ENCODE measurements around the gene DRC7. TPM values are rescaled to one million over a fixed set of nuclear protein-coding genes. Genes with fewer than 3 reads are reported as not detected.
"Not testable (repeated sequence)": the region's sequence is repeated elsewhere in the genome, so short reads cannot be mapped to it uniquely, and the experiment has no call there.

Gene DRC7
- total RNA-seq, 1 donor from 2014 or later = not detected

DNA sequence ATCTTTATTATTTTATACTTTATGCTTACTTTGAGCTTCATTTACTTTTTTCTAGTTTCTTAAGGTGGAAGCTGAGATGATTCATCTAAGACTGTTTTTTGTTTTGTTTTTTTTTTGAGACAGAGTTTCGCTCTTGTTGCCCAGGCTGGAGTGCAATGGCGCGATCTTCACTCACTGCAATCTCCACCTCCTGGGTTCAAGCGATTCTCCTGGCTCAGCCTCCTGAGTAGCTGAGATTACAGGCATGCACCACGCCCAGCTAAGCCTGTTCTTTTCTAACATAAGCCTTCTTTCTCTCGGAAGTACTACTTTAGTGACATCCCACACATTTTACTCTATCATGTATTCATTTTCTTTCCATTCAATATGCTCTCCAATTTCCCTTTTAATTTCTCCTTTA lies 18.0 kb downstream of the DRC7 start:
- not testable (repeated sequence) for DNase-seq (ENCODE audit: low read depth)

DNA sequence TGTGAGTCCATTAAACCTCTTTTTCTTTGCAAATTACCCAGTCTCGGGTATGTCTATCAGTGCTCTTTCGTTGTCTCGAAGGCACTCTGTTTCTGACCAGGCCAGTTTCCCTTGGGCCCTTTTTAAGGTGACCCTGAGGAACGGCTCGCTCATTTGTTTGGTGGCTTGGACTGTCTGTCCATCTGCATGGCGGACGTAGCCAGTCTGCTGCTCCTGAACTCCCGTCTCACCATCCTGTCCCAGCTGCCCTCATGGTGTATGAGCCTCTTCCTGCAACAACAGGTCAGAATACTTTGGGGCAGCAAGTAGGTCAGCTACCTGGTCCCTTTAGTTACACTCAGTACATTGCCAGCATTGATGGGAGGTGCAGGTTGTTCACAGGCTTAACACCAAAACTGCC lies 19.0 kb downstream of the DRC7 start:
- DNase-seq (ENCODE audit: low read depth) = no peak

DNA sequence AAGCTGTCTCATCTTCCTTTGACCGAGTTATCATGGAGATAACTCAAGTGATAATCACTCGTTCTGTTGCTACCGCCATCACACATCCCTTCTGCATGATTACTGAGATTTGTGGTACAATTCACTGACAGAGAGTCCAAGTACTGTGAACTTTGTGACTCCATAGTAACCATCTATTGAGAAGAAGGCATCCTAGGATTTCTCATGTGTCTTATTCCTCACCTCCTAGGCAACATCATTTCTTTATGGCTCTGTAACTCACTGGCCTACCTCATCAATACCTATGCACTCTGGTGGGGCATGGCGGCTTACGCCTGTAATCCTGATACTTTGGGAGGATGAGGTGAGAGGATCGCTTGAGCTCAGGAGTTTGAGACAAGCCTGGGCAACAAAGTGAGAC lies 19.4 kb downstream of the DRC7 start:
- DNase-seq (ENCODE audit: low read depth) = no peak

DNA sequence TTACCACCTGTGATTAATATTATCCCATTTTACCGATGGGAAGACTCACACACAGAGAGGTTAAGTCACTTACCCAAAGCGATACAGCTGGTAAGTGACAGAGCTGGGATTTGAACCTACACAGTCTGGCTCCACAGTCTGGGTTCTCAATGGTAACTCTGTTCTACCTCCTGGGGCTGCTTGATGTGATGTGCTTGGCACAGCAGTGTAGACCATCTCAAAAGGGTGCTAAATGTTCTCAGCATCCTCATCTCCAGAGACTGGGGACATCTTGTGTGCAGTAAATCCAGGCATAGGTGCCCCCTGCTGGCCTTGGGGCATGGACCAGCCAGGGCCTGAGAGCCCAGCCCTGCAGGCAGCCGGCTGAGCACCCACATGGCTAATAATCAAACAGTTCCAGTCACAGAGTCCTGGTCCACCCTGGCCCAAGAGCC lies 25.6 kb downstream of the DRC7 start:
- peak; percentile 65 for DNase-seq (ENCODE audit: low read depth)

DNA sequence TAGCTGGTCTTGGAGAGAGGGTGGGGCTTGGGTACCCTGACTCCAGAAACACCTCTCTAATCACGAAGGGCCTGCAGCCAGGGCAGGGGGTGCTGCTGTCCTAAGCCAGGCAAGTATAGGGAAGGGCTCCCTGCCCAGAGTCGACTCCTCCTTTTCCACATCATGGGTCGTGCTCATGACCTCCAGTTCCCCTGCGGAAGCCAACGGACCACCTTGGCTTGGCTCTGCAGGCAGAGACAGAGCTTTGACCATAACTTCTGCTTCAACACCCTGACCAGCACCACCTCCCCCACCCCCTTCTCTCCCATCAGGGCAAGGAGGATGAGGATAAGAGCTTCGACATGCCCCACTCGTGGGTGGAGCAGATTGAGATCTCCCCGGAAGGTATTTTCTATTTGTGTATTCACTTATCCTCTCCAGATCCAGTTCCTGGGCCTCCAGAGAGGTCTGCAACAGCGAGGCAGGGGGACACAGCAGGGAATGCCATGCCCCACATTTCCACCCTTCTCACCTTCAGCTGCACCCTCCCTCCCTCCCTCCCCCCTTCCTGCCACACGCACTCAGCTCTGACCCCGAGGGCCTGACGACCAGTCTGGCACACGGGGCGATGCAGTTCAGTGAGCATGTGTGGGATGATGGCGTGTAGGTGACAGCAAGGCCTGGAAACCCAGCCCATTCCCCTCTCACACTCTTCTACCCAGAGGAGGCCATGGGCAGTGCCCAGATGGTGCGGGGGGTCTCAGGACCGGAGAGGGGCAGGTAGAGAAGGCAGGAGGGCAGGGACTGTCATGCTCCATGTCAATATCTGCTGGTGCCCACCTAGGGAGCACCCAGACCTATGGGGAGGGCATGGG lies 27.0 kb downstream of the DRC7 start:
- DNase-seq (ENCODE audit: low read depth) = no peak

DNA sequence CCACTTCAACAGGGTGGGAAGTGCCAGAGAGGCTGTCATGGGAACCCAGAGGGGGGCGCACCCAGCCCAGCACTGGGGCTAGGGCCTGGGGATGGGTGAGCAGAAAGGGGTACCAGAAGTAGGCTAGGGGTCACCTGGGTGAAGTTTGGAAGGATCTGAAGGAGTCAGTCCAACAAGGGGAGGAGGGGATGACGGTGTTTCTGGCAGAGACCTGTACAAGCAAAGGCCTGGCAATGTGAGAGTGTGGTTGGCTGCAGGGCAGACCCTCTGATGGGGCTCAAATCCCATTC lies 27.5 kb downstream of the DRC7 start:
- DNase-seq (ENCODE audit: low read depth) = no peak

DNA sequence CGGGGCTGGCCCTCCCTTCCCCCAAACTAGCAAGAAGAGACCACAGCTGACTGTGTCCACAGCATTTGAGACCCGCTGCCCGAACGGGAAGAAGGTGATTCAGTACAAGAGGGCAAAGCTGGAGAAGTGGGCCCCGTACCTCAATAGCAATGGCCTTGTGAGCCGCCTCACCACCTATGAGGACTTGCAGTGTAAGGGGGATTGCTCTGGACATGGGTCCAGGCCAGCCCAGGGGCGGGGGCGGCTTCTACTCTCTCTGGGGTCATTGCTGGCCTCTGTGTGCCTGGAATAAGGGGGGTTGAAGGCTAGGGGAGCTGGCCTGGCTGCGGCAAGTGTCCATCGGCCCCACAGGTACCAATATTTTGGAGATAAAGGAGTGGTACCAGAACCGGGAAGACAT lies 28.0 kb downstream of the DRC7 start:
- DNase-seq (ENCODE audit: low read depth) = no peak

DNA sequence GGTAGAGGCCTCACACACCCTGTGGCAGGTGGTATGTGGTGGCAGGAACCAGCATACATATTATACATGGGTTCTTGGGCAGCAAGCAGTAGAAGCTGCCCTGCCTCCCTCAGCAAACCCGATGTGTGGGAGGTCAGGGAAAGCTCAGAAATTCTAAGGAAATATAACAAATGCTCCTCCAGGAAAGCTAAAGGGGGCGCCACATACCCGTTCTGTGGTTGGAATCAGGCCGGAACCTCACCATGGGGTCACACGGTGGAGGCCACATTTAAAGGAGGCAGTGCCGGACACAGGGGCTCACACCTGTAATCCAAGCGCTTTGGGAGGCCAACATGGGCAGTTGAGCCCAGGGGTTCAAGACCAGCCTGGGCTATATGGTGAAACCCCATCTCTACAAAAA lies 28.6 kb downstream of the DRC7 start:
- DNase-seq (ENCODE audit: low read depth) = no peak

DNA sequence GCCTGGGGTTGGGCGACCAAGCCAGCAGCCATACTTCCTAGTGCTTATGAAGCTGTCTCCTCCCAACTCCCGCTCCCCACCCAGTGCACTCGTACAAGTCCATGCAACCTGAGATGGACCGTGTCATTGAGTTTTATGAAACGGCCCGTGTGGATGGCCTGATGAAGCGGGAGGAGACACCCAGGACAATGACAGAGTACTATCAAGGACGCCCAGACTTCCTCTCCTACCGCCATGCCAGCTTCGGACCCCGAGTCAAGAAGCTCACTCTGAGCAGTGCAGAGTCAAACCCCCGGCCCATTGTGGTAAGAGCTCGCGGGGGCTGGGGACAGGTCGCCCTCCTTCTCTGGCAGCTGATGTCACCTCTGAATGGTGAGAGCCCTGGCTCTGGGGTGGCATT lies 29.9 kb downstream of the DRC7 start:
- no peak for DNase-seq (ENCODE audit: low read depth)

DNA sequence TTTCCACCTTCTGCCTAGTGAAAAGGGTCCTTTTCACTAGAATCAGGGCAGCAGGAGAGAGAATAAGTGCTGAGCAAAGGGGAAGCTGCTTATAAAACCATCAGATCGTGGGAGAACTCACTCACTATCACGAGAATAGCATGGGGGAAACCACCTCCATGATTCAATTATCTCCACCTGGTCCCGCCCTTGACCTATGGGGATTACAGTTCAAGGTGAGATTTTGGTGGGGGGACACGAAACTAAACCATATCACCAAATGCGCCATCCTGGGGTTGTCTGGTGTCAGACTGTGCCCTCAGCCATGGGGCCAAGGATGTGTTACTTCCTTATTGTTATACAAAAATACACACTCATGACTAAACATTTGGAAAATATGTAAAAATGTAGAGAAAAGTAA lies 30.5 kb downstream of the DRC7 start:
- DNase-seq (ENCODE audit: low read depth) = no peak

DNA sequence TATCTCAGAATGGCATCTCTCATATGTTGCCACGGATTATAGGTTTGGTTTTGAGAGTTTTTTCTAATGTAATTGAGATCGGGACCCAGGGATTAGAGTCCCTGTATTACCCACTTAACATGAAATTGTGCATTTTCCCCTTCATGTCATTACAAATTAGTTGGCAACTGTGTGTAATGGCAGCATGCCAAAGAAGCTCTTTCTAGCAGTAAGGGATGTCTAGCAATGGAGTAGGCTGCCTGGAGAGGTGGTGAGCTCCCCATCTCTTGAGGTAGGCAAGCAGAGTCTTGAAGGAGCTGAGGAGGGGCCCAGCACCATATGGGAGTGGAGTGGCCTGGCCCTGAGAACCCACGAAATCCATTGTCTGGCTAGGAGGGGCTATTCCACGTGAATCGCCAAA lies 30.9 kb downstream of the DRC7 start:
- DNase-seq (ENCODE audit: low read depth) = no peak

DNA sequence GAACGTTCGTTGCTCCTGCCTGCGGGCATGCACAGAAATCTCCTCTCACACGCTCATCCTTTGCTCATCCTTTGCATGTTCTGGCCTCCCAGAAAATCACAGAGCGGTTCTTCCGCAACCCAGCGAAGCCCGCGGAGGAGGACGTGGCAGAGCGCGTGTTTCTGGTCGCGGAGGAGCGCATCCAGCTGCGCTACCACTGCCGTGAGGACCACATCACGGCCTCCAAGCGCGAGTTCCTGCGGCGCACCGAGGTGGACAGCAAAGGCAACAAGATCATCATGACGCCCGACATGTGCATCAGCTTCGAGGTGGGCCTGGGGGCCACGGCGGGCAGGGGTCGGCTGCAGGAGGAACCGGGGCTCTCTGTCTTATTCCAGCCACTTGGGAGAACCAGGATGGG lies 31.4 kb downstream of the DRC7 start:
- no peak for DNase-seq (ENCODE audit: low read depth)

DNA sequence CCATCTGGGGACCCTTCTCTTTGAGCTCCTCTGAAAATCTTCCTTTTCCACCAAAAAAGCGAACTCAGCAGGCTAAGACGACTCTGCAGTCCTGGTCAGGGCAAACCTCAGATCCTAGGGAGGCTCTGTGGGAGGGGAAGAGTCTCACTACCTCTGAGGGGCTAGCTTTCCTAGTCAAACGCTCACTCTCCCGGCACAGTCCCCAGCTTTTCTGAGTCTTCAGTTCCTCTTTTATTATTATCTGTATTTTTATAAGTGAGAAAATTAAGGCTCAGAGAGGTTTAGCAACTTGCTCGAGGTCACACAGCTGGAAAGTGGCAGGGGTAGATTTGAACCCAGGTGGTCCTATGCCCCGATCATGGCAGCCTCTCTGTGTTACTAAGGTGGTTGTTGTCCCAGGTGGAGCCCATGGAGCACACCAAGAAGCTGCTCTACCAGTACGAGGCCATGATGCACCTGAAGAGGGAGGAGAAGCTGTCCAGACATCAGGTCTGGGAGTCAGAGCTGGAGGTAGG lies 31.9 kb downstream of the DRC7 start:
- DNase-seq (ENCODE audit: low read depth) = no peak

DNA sequence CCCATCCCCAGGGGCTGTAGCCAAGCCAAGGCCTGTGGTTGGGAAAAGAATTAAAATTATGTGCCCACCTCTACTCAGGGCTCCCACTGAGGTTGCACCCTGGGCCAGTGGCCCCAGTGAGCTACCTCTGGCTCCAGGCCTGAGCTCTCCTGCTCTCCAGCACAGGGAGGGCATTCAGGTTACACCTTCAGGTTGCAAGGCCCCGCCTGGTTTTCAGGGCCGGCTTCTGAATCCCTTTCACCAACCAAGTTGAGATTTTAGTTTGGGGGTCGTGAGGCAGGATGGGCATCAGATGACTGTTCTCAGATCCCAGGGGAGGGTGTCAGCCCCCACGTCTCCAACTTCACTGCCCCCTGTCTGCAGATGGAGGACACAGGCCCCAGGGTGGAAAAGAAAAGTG lies 33.0 kb downstream of the DRC7 start:
- DNase-seq (ENCODE audit: low read depth) = no peak

DNA sequence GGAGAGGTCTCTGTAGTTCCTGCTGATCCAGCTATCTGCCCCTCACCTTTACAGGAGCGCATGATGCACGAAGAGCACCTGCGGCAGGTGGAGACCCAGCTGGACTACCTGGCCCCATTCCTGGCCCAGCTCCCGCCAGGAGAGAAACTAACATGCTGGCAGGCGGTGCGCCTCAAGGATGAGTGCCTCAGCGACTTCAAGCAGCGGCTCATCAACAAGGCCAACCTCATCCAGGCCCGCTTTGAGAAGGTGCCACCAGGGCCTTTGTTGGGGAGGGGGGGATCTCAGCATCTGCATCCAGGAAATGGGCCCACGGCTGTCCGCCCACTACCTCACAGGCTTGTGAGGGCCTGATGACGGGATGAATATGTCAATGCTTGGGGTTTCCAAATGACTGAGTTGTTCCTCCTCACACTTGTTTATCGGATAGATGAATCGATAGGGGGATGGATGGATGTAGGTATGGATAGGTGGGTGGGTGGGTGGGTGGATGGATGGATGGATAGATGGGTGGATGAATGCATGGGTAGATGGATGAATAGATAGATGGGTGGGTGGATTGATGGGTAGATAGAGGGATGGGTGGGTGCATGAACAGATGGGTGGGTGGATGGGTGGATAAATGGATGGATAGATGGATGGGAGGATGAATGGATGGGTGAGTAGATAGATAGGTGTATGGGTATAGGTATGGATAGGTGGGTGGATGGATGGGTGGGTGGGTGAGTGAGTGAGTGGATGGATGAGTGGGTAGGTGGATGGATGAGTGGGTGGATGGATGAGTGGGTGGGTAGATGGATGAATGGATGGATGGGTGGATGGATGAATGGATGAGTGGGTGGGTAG lies 34.0 kb downstream of the DRC7 start:
- DNase-seq (ENCODE audit: low read depth) = no peak

DNA sequence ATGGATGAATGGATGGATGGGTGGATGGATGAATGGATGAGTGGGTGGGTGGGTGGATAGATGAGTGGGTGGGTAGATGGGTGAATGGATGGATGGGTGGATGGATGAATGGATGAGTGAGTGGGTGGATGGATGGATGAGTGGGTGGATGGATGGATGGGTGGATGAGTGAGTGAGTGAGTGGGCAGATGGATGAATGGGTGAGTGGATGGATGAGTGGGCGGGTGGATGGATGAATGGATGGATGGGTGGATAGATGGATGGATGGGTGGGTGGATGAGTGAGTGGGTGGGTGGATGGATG lies 34.5 kb downstream of the DRC7 start:
- no peak for DNase-seq (ENCODE audit: low read depth)

DNA sequence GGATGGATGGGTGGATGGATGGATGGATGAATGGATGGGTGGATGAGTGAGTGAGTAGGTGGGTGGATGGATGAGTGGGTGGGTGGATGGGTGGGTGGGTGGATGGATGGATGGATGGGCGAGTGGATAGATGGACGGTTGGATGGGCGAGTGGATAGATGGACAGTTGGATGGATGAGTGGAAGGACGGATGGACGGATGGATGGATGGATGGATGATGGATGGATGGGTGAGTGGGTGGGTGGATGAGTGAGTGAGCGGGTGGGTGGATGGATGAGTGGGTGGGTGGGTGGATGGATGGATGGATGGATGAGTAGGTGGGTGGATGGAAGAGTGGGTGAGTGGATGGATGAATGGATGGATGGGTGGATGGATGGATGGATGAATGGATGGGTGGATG lies 35.2 kb downstream of the DRC7 start:
- not testable (repeated sequence) for DNase-seq (ENCODE audit: low read depth)

DNA sequence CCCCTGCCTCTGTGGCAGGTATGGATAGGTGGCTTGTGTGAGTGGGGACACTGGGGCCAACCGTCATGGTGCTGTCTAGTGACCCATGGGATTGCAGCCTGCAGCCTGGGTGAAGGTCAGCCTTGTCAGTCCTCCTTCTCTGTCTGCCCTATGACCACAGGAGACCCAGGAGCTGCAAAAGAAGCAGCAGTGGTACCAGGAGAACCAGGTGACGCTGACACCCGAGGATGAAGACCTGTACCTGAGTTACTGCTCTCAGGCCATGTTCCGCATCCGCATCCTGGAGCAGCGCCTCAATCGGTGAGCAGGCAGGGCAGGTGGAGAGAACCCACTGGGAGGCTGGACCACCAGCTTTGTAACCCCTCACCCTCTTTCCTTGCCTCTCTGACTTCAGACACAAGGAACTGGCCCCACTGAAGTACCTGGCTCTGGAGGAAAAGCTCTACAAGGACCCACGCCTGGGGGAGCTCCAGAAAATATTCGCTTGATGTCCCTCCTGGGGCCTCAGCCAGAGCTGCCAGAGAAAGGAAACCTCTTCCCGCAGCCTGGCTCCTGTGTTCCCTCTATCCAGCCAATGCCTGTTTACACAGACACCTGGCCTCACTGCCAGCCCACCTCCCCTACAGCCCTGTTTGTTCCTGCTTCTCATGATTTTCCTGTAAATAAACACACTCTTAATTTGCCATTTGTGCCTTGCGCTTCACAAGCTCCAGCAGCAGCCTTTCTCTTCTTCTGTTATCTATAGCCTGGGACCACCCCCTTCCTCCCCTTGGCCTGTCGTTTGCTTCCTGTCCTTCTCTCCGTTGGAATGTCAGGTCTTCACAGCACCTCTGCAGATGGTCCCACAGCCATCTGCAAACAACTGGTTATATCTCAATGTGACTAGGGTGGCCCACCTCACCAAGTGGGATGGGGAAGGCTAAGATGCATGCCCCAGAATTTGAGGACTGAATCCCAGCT lies 36.4 kb downstream of the DRC7 start:
- no peak for DNase-seq (ENCODE audit: low read depth)

DNA sequence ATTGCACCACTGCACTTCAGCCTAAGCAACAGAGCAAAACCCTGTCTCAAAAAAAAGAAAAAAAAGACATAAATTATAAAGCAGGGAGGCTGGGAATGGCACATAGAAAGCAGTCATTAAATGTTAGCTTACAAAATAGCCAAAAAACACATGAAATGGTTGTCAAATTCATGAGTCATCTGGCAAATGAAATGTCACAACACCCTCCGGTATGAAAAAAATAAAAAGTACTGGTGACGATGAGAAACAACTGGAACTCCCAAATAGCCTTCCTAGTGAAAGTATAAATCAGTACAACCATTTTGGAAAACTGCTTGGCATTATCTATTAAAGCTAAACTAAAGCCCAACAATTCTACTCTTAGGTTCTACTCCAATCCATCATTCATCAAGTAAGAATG lies 37.4 kb downstream of the DRC7 start:
- peak; percentile 59 for DNase-seq (ENCODE audit: low read depth)

DNA sequence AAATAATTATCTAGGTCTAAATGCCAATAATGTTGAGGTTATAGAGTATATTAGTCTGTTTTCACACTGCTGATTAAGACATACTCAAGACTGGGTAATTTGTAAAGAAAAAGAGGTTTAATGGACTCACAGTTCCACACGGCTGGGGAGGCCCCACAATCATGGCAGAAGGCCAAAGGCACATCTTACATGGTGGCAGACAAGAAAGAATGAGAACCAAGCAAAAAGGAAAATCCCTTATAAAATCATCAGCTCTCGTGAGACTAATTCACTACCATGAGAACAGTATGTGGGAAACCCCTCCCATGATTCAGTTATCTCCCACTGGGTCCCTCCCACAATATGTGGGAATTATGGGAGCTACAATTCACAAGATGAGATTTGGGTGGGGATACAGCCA lies 38.1 kb downstream of the DRC7 start:
- DNase-seq (ENCODE audit: low read depth) = no peak

DNA sequence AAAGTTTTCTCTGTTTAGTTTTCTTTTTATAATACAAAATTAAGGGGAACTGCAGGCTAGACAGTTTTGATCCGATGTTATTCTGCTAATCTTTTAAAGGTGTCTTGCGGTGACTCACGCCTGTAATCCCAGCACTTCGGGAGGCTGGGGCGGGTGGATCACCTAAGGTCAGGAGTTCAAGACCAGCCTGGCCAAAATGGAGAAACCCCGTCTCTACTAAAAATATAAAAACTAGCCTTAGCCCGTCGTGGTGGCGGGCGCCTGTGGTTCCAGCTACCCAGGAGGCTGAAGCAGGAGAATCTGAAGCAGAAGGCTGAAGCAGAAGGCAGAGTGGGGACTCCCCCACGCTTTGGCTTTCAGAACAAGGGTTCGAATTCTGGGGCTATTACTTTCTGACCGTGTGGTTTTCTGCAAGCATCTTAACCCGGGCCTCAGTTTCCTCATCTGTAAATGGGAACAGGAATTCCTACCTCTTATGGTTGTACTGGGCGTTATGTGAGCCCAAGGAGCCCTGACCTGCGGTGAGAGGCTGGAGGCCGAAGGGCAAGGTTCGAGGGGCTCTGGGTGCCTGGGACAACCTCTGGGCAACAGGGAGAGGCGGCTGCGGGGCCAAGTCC lies 39.8 kb downstream of the DRC7 start:
- DNase-seq (ENCODE audit: low read depth) = no peak

Data from myocyte (in vitro differentiated cells).